Effector memory CD4-positive, alpha-beta T cell (primary cell): ENCODE data around the gene POLQ.
"Not testable (repeated sequence)": the region's sequence is repeated elsewhere in the genome, so short reads cannot be mapped to it uniquely, and the experiment has no call there.

Source experiments
- DNase-seq, 3 donors: peaks; one replicate each; pipeline ENCODE4 v3.0.0-alpha.2; 2020
- H3K27ac ChIP-seq: 2 replicates; pipeline ENCODE4 v1.7.0; 2013; ENCODE audit warnings: mild to moderate bottlenecking, low read length, moderate library complexity; ENCODE audit not compliant: insufficient read depth, poor library complexity, severe bottlenecking
- H3K27me3 ChIP-seq: replicated peaks from 2 replicates; pipeline ENCODE4 v1.7.0; 2013; ENCODE audit warnings: mild to moderate bottlenecking, low read length; ENCODE audit not compliant: insufficient read depth, control insufficient read depth, poor library complexity, severe bottlenecking
- H3K36me3 ChIP-seq: 2 replicates; pipeline ENCODE4 v1.7.0; 2013; ENCODE audit warnings: mild to moderate bottlenecking, low read length, moderate library complexity; ENCODE audit not compliant: control insufficient read depth, insufficient read depth
- H3K4me1 ChIP-seq: 2 replicates; pipeline ENCODE4 v1.7.0; 2013; ENCODE audit warnings: low read length, mild to moderate bottlenecking; ENCODE audit not compliant: control insufficient read depth, insufficient read depth, poor library complexity, severe bottlenecking
- H3K4me3 ChIP-seq: 2 replicates; pipeline ENCODE4 v1.7.0; 2013; ENCODE audit warnings: low read length, low read depth, mild to moderate bottlenecking; ENCODE audit not compliant: insufficient read depth, poor library complexity, severe bottlenecking
- H3K9me3 ChIP-seq: 2 replicates; pipeline ENCODE4 v1.7.0; 2013; ENCODE audit warnings: mild to moderate bottlenecking, low read length, moderate library complexity; ENCODE audit not compliant: control insufficient read depth

POLQ gene

GRCh38 chr3:121488628-121489027 lies 57.2 kb downstream of the POLQ start:
- Histone ChIP-seq H3K27ac (no peak overlapping the region), H3K4me3 (no peak overlapping the region), H3K36me3 (no peaks in the 10 kb centered on the region)

GRCh38 chr3:121483290-121483689 lies 62.5 kb downstream of the POLQ start:
- Histone ChIP-seq H3K4me1 (no peaks in the 10 kb centered on the region), H3K36me3 (no peaks in the 10 kb centered on the region), H3K9me3 (no peaks in the 10 kb centered on the region), H3K27me3 (no peaks in the 10 kb centered on the region), H3K4me3 (no peak overlapping the region), H3K27ac (no peak overlapping the region)
- no peak for DNase-seq

More at GRCh38 chr3:121488628-121489027, 57.2 kb downstream of the POLQ start:
- DNase-seq, result no peak
- Histone ChIP-seq H3K9me3 (no peaks in the 10 kb centered on the region), H3K4me1 (no peaks in the 10 kb centered on the region), H3K27me3 (no peaks in the 10 kb centered on the region)

GRCh38 chr3:121482660-121483059 lies 63.1 kb downstream of the POLQ start:
- Histone ChIP-seq H3K4me3 (no peak overlapping the region), H3K27ac (no peak overlapping the region), H3K27me3 (no peaks in the 10 kb centered on the region), H3K9me3 (no peaks in the 10 kb centered on the region), H3K36me3 (no peaks in the 10 kb centered on the region), H3K4me1 (no peaks in the 10 kb centered on the region)
- no peak for DNase-seq

- Histone ChIP-seq H3K27me3 (no peaks in the 10 kb centered on the region), H3K4me3 (no peak overlapping the region), H3K36me3 (no peaks in the 10 kb centered on the region), H3K4me1 (no peaks in the 10 kb centered on the region), H3K9me3 (no peaks in the 10 kb centered on the region), H3K27ac (no peak overlapping the region)
- DNase-seq, result no peak
Observed at GRCh38 chr3:121481106-121481880, 64.5 kb downstream of the POLQ start.

GRCh38 chr3:121477589-121477988 lies 68.2 kb downstream of the POLQ start:
- Histone ChIP-seq H3K4me3 (no peak overlapping the region), H3K36me3 (no peaks in the 10 kb centered on the region), H3K27me3 (no peaks in the 10 kb centered on the region), H3K27ac (no peak overlapping the region), H3K9me3 (no peaks in the 10 kb centered on the region), H3K4me1 (no peaks in the 10 kb centered on the region)
- no peak for DNase-seq

GRCh38 chr3:121473001-121473400 lies 72.8 kb downstream of the POLQ start:
- H3K27me3 ChIP-seq, result no peaks in the 10 kb centered on the region
- no peak for DNase-seq
- H3K4me1 ChIP-seq, result no peaks in the 10 kb centered on the region
- no peak overlapping the region for H3K27ac ChIP-seq
- H3K9me3 ChIP-seq, result no peaks in the 10 kb centered on the region
- no peaks in the 10 kb centered on the region for H3K36me3 ChIP-seq
- no peak overlapping the region for H3K4me3 ChIP-seq

GRCh38 chr3:121467085-121467484 lies 78.7 kb downstream of the POLQ start:
- no peaks in the 10 kb centered on the region for H3K9me3 ChIP-seq
- H3K36me3 ChIP-seq, result no peaks in the 10 kb centered on the region
- DNase-seq, result no peak
- H3K27me3 ChIP-seq, result no peaks in the 10 kb centered on the region
- H3K4me3 ChIP-seq, result no peak overlapping the region
- H3K4me1 ChIP-seq, result no peaks in the 10 kb centered on the region
- H3K27ac ChIP-seq, result no peak overlapping the region

- H3K36me3 ChIP-seq, result no peaks in the 10 kb centered on the region
- no peaks in the 10 kb centered on the region for H3K9me3 ChIP-seq
- H3K4me3 ChIP-seq, result no peak overlapping the region
- no peak overlapping the region for H3K27ac ChIP-seq
- H3K27me3 ChIP-seq, result no peaks in the 10 kb centered on the region
- DNase-seq, result no peak
- H3K4me1 ChIP-seq, result no peaks in the 10 kb centered on the region
Observed at GRCh38 chr3:121463745-121464144, 82.0 kb downstream of the POLQ start.

GRCh38 chr3:121462565-121462964 lies 83.2 kb downstream of the POLQ start:
- Histone ChIP-seq H3K27ac (no peak overlapping the region), H3K4me3 (no peak overlapping the region), H3K36me3 (no peaks in the 10 kb centered on the region), H3K27me3 (no peaks in the 10 kb centered on the region), H3K4me1 (no peaks in the 10 kb centered on the region), H3K9me3 (no peaks in the 10 kb centered on the region)
- DNase-seq, result no peak

- not testable (repeated sequence) for H3K27me3 ChIP-seq, H3K4me1 ChIP-seq, DNase-seq, H3K27ac ChIP-seq, H3K4me3 ChIP-seq, H3K36me3 ChIP-seq, H3K9me3 ChIP-seq
Observed at GRCh38 chr3:121451752-121452151, 94.0 kb downstream of the POLQ start.
